Smooth muscle cell (in vitro differentiated cells): ENCODE measurements around the gene RIPK3. TPM values are rescaled to one million over a fixed set of nuclear protein-coding genes. Genes with fewer than 3 reads are reported as not detected.

Experiments used
- DNase-seq: peaks from one replicate; lab custom pipeline; 2025; ENCODE audit not compliant: unreplicated experiment; lab: John Stamatoyannopoulos, UW
- H2AFZ ChIP-seq: fragments of 200-600 bp; sonication (generic); 2 replicates; pipeline ENCODE4 v1.6.0; 2016; ENCODE audit warnings: antibody characterized with exemption, low read depth, mild to moderate bottlenecking
- H3F3A ChIP-seq: fragments of 200-600 bp; sonication (generic); 2 replicates; pipeline ENCODE4 v1.6.0; 2017; ENCODE audit warnings: antibody characterized with exemption, low read depth
- H3K27ac ChIP-seq: fragments of 200-600 bp; sonication (generic); 2 replicates; pipeline ENCODE4 v1.5.1; 2016; ENCODE audit warnings: low read depth, mild to moderate bottlenecking
- H3K27me3 ChIP-seq: fragments of 200-600 bp; sonication (generic); 2 replicates; pipeline ENCODE4 v1.6.1; 2016; ENCODE audit warnings: low read depth, mild to moderate bottlenecking
- H3K36me3 ChIP-seq: fragments of 200-600 bp; sonication (generic); 2 replicates; pipeline ENCODE4 v1.5.1; 2016; ENCODE audit warnings: low read depth
- H3K4me1 ChIP-seq: fragments of 200-600 bp; sonication (generic); 2 replicates; pipeline ENCODE4 v1.5.1; 2016; ENCODE audit warnings: low read depth
- H3K4me2 ChIP-seq: fragments of 200-600 bp; sonication (generic); 2 replicates; pipeline ENCODE4 v1.6.0; 2016; ENCODE audit warnings: mild to moderate bottlenecking
- H3K4me3 ChIP-seq: fragments of 200-600 bp; sonication (generic); 2 replicates; pipeline ENCODE4 v1.5.1; 2016; ENCODE audit warnings: mild to moderate bottlenecking
- H3K79me2 ChIP-seq: fragments of 200-600 bp; sonication (generic); 2 replicates; pipeline ENCODE4 v1.6.0; 2016; ENCODE audit warnings: low read depth, mild to moderate bottlenecking
- H3K9ac ChIP-seq: fragments of 200-600 bp; sonication (generic); 2 replicates; pipeline ENCODE4 v1.6.0; 2016; ENCODE audit warnings: low read depth
- H3K9me3 ChIP-seq: fragments of 200-600 bp; sonication (generic); replicated peaks from 2 replicates; pipeline ENCODE4 v1.5.1; 2016; ENCODE audit warnings: low read depth
- H4K20me1 ChIP-seq: fragments of 200-600 bp; sonication (generic); 2 replicates; pipeline ENCODE4 v1.6.0; 2016; ENCODE audit warnings: low read depth
- WGBS: methylation state at CpG from one replicate; pipeline ENCODE4 v1.1.7; 2016; ENCODE audit warnings: low lambda C conversion rate; 5-methylcytosine and 5-hydroxymethylcytosine counted together
- polyA plus RNA-seq: library from polyadenylated mRNA; unstranded; fragments of >200 nt; fragmentation: Nextera tagmentation; extraction: Ambion mirVana; gene quantifications from 2 replicates; pipeline ENCODE4 v1.2.1, GENCODE V29; 2016
- total RNA-seq: library from RNA; depleted of rRNA; stranded (reverse); fragments of >200 nt; gene quantifications from 2 replicates; pipeline ENCODE4 v1.2.3, GENCODE V29; 2014
- TF ChIP-seq, protein P1 (sequence below): fragments of 200-600 bp; sonication (generic); IDR thresholded peaks from 2 replicates; pipeline ENCODE4 v1.5.1; 2017; ENCODE audit warnings: borderline replicate concordance, mild to moderate bottlenecking, antibody characterized with exemption; ENCODE audit not compliant: insufficient read depth, poor library complexity, severe bottlenecking

RIPK3 gene
- total and polyA plus RNA-seq, 2 experiments from 2014 or later: 1.3 TPM; not detected in 1

- TF ChIP-seq, protein P1, sequence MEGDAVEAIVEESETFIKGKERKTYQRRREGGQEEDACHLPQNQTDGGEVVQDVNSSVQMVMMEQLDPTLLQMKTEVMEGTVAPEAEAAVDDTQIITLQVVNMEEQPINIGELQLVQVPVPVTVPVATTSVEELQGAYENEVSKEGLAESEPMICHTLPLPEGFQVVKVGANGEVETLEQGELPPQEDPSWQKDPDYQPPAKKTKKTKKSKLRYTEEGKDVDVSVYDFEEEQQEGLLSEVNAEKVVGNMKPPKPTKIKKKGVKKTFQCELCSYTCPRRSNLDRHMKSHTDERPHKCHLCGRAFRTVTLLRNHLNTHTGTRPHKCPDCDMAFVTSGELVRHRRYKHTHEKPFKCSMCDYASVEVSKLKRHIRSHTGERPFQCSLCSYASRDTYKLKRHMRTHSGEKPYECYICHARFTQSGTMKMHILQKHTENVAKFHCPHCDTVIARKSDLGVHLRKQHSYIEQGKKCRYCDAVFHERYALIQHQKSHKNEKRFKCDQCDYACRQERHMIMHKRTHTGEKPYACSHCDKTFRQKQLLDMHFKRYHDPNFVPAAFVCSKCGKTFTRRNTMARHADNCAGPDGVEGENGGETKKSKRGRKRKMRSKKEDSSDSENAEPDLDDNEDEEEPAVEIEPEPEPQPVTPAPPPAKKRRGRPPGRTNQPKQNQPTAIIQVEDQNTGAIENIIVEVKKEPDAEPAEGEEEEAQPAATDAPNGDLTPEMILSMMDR: no peak
- no peak overlapping the region for H3K27ac ChIP-seq
- no peaks in the 10 kb centered on the region for H3K79me2 ChIP-seq
- no peak overlapping the region for H3K4me2 ChIP-seq
- H3K4me1 ChIP-seq: peaks cover 8% of the 10 kb centered on the region
- H2AFZ ChIP-seq: no peak overlapping the region
- no peak overlapping the region for H3K4me3 ChIP-seq
- no peaks in the 10 kb centered on the region for H3K9me3 ChIP-seq
- no peaks in the 10 kb centered on the region for H4K20me1 ChIP-seq
- H3K36me3 ChIP-seq: no peaks in the 10 kb centered on the region
- 39% methylated on average over 2 of the region's 2 CpGs for WGBS
- H3F3A ChIP-seq: peaks cover 8% of the 10 kb centered on the region
- no peak overlapping the region for H3K9ac ChIP-seq
- no peaks in the 10 kb centered on the region for H3K27me3 ChIP-seq
- DNase-seq: no peak
Observed at GRCh38 chr14:24362241-24362960, 22.6 kb upstream of the RIPK3 start.

GRCh38 chr14:24361326-24361725 lies 21.5 kb upstream of the RIPK3 start:
- H3K4me1 ChIP-seq: peaks cover 8% of the 10 kb centered on the region
- no peaks in the 10 kb centered on the region for H3K36me3 ChIP-seq
- TF ChIP-seq, protein P1: no peak
- H2AFZ ChIP-seq: no peak overlapping the region
- 75% methylated on average over 2 of the region's 2 CpGs for WGBS
- H3K9ac ChIP-seq: no peak overlapping the region
- DNase-seq: no peak
- H3K9me3 ChIP-seq: no peaks in the 10 kb centered on the region
- no peak overlapping the region for H3K27ac ChIP-seq
- peaks cover 8% of the 10 kb centered on the region for H3F3A ChIP-seq
- no peak overlapping the region for H3K4me2 ChIP-seq
- no peaks in the 10 kb centered on the region for H3K27me3 ChIP-seq
- H3K79me2 ChIP-seq: no peaks in the 10 kb centered on the region
- H3K4me3 ChIP-seq: no peak overlapping the region
- no peaks in the 10 kb centered on the region for H4K20me1 ChIP-seq

- peaks cover 6% of the 10 kb centered on the region for H3F3A ChIP-seq
- no peaks in the 10 kb centered on the region for H3K9me3 ChIP-seq
- H3K4me1 ChIP-seq: peaks cover under 1% of the 10 kb centered on the region
- WGBS: 90% methylated on average over 3 of the region's 3 CpGs
- DNase-seq: no peak
- no peaks in the 10 kb centered on the region for H3K36me3 ChIP-seq
- H2AFZ ChIP-seq: no peak overlapping the region
- TF ChIP-seq, protein P1: no peak
- H3K4me2 ChIP-seq: no peak overlapping the region
- no peak overlapping the region for H3K27ac ChIP-seq
- no peak overlapping the region for H3K4me3 ChIP-seq
- no peaks in the 10 kb centered on the region for H4K20me1 ChIP-seq
- H3K9ac ChIP-seq: no peak overlapping the region
- no peaks in the 10 kb centered on the region for H3K79me2 ChIP-seq
- no peaks in the 10 kb centered on the region for H3K27me3 ChIP-seq
Observed at GRCh38 chr14:24360281-24360680, 20.5 kb upstream of the RIPK3 start.

DNA sequence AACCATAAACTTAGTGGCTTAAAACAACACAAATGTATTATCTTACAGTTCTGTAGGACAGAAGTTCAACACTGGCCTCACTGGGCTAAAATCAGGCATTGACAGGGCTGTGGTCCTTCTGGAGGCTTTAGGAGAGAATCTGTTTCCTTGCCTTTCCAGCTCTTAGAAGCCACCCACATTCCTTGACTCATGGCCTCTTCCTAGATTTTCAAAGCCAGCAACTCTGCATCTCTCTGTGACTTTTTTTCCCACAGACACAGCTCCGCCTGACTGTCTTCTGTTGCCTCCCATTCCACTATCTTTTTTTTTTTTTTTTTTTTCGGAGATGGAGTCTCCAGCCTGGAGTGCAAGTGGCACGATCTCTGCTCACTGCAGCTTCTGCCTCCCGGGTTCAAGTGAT lies 16.4 kb upstream of the RIPK3 start:
- WGBS: 75% methylated on average over 4 of the region's 4 CpGs
- TF ChIP-seq, protein P1: no peak
- H3K36me3 ChIP-seq: no peaks in the 10 kb centered on the region
- no peaks in the 10 kb centered on the region for H3K9me3 ChIP-seq
- no peak overlapping the region for H3K4me2 ChIP-seq
- no peaks in the 10 kb centered on the region for H3F3A ChIP-seq
- DNase-seq: no peak
- no peak overlapping the region for H3K4me3 ChIP-seq
- H3K79me2 ChIP-seq: no peaks in the 10 kb centered on the region
- H3K4me1 ChIP-seq: no peaks in the 10 kb centered on the region
- H4K20me1 ChIP-seq: no peaks in the 10 kb centered on the region
- H3K27ac ChIP-seq: no peak overlapping the region
- no peak overlapping the region for H3K9ac ChIP-seq
- no peak overlapping the region for H2AFZ ChIP-seq
- H3K27me3 ChIP-seq: peaks cover 22% of the 10 kb centered on the region
